ENCODE results near the gene CTXN1.

DNA sequence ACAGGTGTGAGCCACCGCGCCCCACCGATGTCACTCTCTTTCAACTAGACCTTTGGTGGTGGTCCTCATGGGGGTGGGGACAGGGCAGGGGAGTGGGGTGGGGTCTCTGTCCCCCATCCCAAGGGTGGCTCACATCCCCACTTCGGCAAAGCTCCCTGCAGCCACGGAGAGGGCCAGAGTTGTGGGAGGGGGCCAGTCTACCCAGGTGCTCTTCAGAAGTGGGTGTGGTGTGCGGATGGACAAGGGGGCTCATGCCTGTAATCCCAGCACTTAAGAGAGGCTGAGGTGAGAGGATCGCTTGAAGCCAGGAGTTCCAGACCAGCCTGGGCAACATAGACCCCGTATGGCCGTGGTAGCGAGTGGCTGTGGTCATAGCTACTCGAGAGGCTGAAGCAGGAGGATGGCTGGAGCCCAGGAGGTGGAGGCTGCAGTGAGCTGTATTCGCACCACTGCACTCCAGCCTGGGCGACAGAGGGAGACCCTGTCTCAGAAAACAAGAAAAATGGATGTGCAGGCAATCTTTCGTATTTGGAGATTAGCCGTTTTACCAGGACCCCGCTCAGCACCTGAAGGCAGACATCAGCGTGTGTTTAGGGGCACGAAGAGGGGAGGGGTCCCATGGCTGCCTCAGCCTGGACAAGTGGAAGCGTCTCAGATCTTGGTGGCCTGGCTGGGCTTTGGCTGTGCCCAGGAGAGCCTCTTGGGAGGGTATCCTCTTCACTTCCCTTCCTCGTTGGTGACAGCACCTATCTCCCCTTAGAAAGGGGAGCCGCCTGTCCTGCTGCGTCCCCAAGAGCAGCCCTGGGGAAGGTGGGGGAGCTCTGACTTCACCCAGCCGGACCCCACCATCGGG is 10.5 kb downstream of the CTXN1 start:
- TF ChIP-seq, protein P1, sequence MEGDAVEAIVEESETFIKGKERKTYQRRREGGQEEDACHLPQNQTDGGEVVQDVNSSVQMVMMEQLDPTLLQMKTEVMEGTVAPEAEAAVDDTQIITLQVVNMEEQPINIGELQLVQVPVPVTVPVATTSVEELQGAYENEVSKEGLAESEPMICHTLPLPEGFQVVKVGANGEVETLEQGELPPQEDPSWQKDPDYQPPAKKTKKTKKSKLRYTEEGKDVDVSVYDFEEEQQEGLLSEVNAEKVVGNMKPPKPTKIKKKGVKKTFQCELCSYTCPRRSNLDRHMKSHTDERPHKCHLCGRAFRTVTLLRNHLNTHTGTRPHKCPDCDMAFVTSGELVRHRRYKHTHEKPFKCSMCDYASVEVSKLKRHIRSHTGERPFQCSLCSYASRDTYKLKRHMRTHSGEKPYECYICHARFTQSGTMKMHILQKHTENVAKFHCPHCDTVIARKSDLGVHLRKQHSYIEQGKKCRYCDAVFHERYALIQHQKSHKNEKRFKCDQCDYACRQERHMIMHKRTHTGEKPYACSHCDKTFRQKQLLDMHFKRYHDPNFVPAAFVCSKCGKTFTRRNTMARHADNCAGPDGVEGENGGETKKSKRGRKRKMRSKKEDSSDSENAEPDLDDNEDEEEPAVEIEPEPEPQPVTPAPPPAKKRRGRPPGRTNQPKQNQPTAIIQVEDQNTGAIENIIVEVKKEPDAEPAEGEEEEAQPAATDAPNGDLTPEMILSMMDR (IDR thresholded peaks at IDR 0.05; ENCODE audit: poor library complexity), result no peak
- no peak for TF ChIP-seq EZH2phosphoT487 (IDR thresholded peaks at IDR 0.05; ENCODE audit: low read depth, severe bottlenecking, unreplicated experiment)
- no peak for TF ChIP-seq EZH2 (IDR thresholded peaks at IDR 0.05; ENCODE audit: borderline replicate concordance)
